Measurements from ENCODE around the gene KIAA0040. TPM values are rescaled to one million over a fixed set of nuclear protein-coding genes. Genes with fewer than 3 reads are reported as not detected.

Gene KIAA0040
- total RNA-seq, 1 experiment from 2014 or later, result 5.0 TPM

GRCh38 chr1:175174309-175175102 lies 18.1 kb downstream of the KIAA0040 start:
- Histone ChIP-seq H2BK5ac (ENCODE audit: insufficient read length, low read length) (no peak overlapping the region), H3K79me1 (ENCODE audit: insufficient read depth, low read depth, low read length, poor library complexity, severe bottlenecking) (no peaks in the 10 kb centered on the region), H3K23me2 (ENCODE audit: insufficient read length, low read depth, low read length, poor library complexity, severe bottlenecking) (no peaks in the 10 kb centered on the region), H3K27me3 (ENCODE audit: insufficient read depth, low read length) (no peaks in the 10 kb centered on the region), H4K20me1 (ENCODE audit: control insufficient read depth, insufficient read depth, insufficient read length) (no peaks in the 10 kb centered on the region), H2AK5ac (ENCODE audit: insufficient read length, low read length) (no peak overlapping the region), H2BK12ac (ENCODE audit: insufficient read length, low read depth, low read length) (no peak overlapping the region), H3K79me2 (ENCODE audit: insufficient read depth, low read length) (no peaks in the 10 kb centered on the region), H4K8ac (replicated peaks; ENCODE audit: insufficient read length, low read depth, low read length) (no peak overlapping the region), H3K27ac (ENCODE audit: insufficient read length, low read depth, low read length) (no peak overlapping the region), H3K18ac (ENCODE audit: insufficient read length, low read depth, low read length) (no peak overlapping the region), H3T11ph (ENCODE audit: low read length) (no peak overlapping the region), H4K91ac (ENCODE audit: insufficient read length, low read depth, low read length) (no peak overlapping the region), H3K9me3 (ENCODE audit: control insufficient read depth, low read depth, low read length) (no peaks in the 10 kb centered on the region), H3K14ac (ENCODE audit: insufficient read depth, low read length) (no peak overlapping the region), H2BK120ac (ENCODE audit: low read depth, low read length, poor library complexity, severe bottlenecking) (no peak overlapping the region), H3K4me2 (ENCODE audit: insufficient read depth, insufficient read length, low read length) (no peak overlapping the region), H3K23ac (ENCODE audit: insufficient read length, low read depth, low read length) (no peak overlapping the region), H2AFZ (ENCODE audit: low read length) (no peak overlapping the region), H2BK15ac (ENCODE audit: low read depth, low read length) (no peak overlapping the region), H3K4me1 (ENCODE audit: insufficient read depth, low read length) (no peaks in the 10 kb centered on the region), H3K56ac (ENCODE audit: insufficient read length, low read depth, low read length) (no peak overlapping the region), H3K9ac (ENCODE audit: extremely low read depth, insufficient read length, low read length) (no peak overlapping the region), H3K4ac (ENCODE audit: low read depth, low read length) (no peak overlapping the region), H4K5ac (ENCODE audit: insufficient read length, low read depth, low read length) (no peak overlapping the region), H2BK20ac (ENCODE audit: low read depth, low read length, poor library complexity, severe bottlenecking) (no peak overlapping the region)
- H3K27ac Mint-ChIP-seq, result no peak overlapping the region
- WGBS (ENCODE audit: extremely low coverage, insufficient read length, low lambda C conversion rate), result no CpG with 5 or more reads among the region's 5 CpGs
- DNase-seq, result no peak
- TF ChIP-seq, protein P1, sequence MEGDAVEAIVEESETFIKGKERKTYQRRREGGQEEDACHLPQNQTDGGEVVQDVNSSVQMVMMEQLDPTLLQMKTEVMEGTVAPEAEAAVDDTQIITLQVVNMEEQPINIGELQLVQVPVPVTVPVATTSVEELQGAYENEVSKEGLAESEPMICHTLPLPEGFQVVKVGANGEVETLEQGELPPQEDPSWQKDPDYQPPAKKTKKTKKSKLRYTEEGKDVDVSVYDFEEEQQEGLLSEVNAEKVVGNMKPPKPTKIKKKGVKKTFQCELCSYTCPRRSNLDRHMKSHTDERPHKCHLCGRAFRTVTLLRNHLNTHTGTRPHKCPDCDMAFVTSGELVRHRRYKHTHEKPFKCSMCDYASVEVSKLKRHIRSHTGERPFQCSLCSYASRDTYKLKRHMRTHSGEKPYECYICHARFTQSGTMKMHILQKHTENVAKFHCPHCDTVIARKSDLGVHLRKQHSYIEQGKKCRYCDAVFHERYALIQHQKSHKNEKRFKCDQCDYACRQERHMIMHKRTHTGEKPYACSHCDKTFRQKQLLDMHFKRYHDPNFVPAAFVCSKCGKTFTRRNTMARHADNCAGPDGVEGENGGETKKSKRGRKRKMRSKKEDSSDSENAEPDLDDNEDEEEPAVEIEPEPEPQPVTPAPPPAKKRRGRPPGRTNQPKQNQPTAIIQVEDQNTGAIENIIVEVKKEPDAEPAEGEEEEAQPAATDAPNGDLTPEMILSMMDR (conservative IDR thresholded peaks at IDR 0.05), result no peak
- H3K36me3 Mint-ChIP-seq (ENCODE audit: insufficient read depth in 1 of 3, low read depth in 3 of 3), result no peaks in the 10 kb centered on the region; a peak in 2 of 7 replicates
- no peaks in the 10 kb centered on the region for H3K27me3 Mint-ChIP-seq (ENCODE audit: low read depth)
- H3K4me1 Mint-ChIP-seq, result peaks cover 4 to 9% of the 10 kb centered on the region in 2 experiments; a peak in 3 of 4 replicates
- no peaks in the 10 kb centered on the region for H3K9me3 Mint-ChIP-seq
- no peak overlapping the region for H3K4me3 Mint-ChIP-seq

Data from H9 (cell line).